ENCODE measurements around the gene LRFN2.

Gene LRFN2

GRCh38 chr6:40543776-40544175 lies 43.4 kb downstream of the LRFN2 start:
- no peak for DNase-seq (ENCODE audit: low spot score)

- DNase-seq (ENCODE audit: low spot score) = no peak
Observed at GRCh38 chr6:40543146-40543545, 44.0 kb downstream of the LRFN2 start.

- DNase-seq (ENCODE audit: low spot score) = no peak
Observed at GRCh38 chr6:40542175-40542764, 44.9 kb downstream of the LRFN2 start.

- DNase-seq (ENCODE audit: low spot score) = no peak
Observed at GRCh38 chr6:40541556-40542174, 45.5 kb downstream of the LRFN2 start.

GRCh38 chr6:40540790-40541189 lies 46.4 kb downstream of the LRFN2 start:
- no peak for DNase-seq (ENCODE audit: low spot score)

- no peak for DNase-seq (ENCODE audit: low spot score)
Observed at GRCh38 chr6:40539853-40540252, 47.3 kb downstream of the LRFN2 start.

GRCh38 chr6:40538556-40538955 lies 48.6 kb downstream of the LRFN2 start:
- DNase-seq (ENCODE audit: low spot score) = no peak

- DNase-seq (ENCODE audit: low spot score) = no peak
Observed at GRCh38 chr6:40537446-40537845, 49.7 kb downstream of the LRFN2 start.

GRCh38 chr6:40536442-40536841 lies 50.7 kb downstream of the LRFN2 start:
- no peak for DNase-seq (ENCODE audit: low spot score)

- DNase-seq (ENCODE audit: low spot score) = no peak
Observed at GRCh38 chr6:40535819-40536380, 51.3 kb downstream of the LRFN2 start.

- DNase-seq (ENCODE audit: low spot score) = no peak
Observed at GRCh38 chr6:40535110-40535818, 51.9 kb downstream of the LRFN2 start.

- DNase-seq (ENCODE audit: low spot score) = peak; percentile 20
Observed at GRCh38 chr6:40532349-40533000, 54.7 kb downstream of the LRFN2 start.

- DNase-seq (ENCODE audit: low spot score) = no peak
Observed at GRCh38 chr6:40529919-40530318, 57.2 kb downstream of the LRFN2 start.

GRCh38 chr6:40529040-40529439 lies 58.1 kb downstream of the LRFN2 start:
- no peak for DNase-seq (ENCODE audit: low spot score)

- DNase-seq (ENCODE audit: low spot score) = no peak
Observed at GRCh38 chr6:40528051-40528450, 59.1 kb downstream of the LRFN2 start.

- DNase-seq (ENCODE audit: low spot score) = no peak
Observed at GRCh38 chr6:40526036-40526435, 61.1 kb downstream of the LRFN2 start.

GRCh38 chr6:40524797-40525585 lies 62.2 kb downstream of the LRFN2 start:
- no peak for DNase-seq (ENCODE audit: low spot score)

GRCh38 chr6:40523505-40524172 lies 63.5 kb downstream of the LRFN2 start:
- no peak for DNase-seq (ENCODE audit: low spot score)

- DNase-seq (ENCODE audit: low spot score) = no peak
Observed at GRCh38 chr6:40521496-40521895, 65.7 kb downstream of the LRFN2 start.

- DNase-seq (ENCODE audit: low spot score) = no peak
Observed at GRCh38 chr6:40520678-40521077, 66.5 kb downstream of the LRFN2 start.

- no peak for DNase-seq (ENCODE audit: low spot score)
Observed at GRCh38 chr6:40520084-40520483, 67.1 kb downstream of the LRFN2 start.
